ENCODE data around the gene KRT6A.

- no peak for TF ChIP-seq CTCF (IDR thresholded peaks at IDR 0.05; ENCODE audit: low read depth, low read length, poor library complexity, severe bottlenecking)
- no peak for TF ChIP-seq EZH2phosphoT487 (IDR thresholded peaks at IDR 0.05; ENCODE audit: borderline replicate concordance, low read length)
Measured at GRCh38 chr12:52526511-52526951, 33.5 kb upstream of the KRT6A start.
